SK-N-SH (cell line): Measurements from ENCODE around the gene TFEB. TPM values are rescaled to one million over a fixed set of nuclear protein-coding genes. Genes with fewer than 3 reads are reported as not detected.

Source experiments
- CTCF ChIA-PET: fragments of 300-600, 350-600 bp; formaldehyde crosslinking; extraction: SDS; loops from one replicate; lab custom pipeline; 2021; lab: Yijun Ruan, JAX
- POLR2A ChIA-PET: fragments of 350-600 bp; sonication (Branson Sonifier 250); formaldehyde crosslinking; extraction: SDS; loops from one replicate; lab custom pipeline; 2020; ENCODE audit warnings: antibody characterized with exemption, inconsistent platforms; lab: Yijun Ruan, JAX
- DNase-seq: peaks from one replicate; pipeline ENCODE4 v3.0.0; 2012
- H2AFZ ChIP-seq: fragments of 200-600 bp; sonication (generic); 2 replicates; pipeline ENCODE4 v1.8.1; 2016; ENCODE audit warnings: antibody characterized with exemption, mild to moderate bottlenecking, low read depth
- H3F3A ChIP-seq: fragments of 200-600 bp; sonication (generic); replicated peaks from 2 replicates; pipeline ENCODE3; 2016; ENCODE audit warnings: antibody characterized with exemption, mild to moderate bottlenecking; ENCODE audit not compliant: insufficient read depth
- H3K27ac ChIP-seq, 2 experiments: fragments of 200-500 bp in 1 of 2; fragments of 200-600 bp in 1 of 2; sonication (Bioruptor generic) in 1 of 2; sonication (generic), shearing (Covaris generic) in 1 of 2; 2 replicates each; pipeline versions ENCODE4 v1.5.1 to v1.6.1; 2014 to 2016; ENCODE audit warnings: low read depth in 2 of 2, inconsistent platforms in 1 of 2, low read length in 1 of 2, mild to moderate bottlenecking in 1 of 2, mixed read lengths in 1 of 2
- H3K27me3 ChIP-seq: fragments of 200-600 bp; sonication (generic), shearing (Covaris generic); 2 replicates; pipeline ENCODE4 v1.6.1; 2016; ENCODE audit warnings: mixed run types; ENCODE audit not compliant: insufficient read depth
- H3K36me3 ChIP-seq, 2 experiments: fragments of 200-500 bp in 1 of 2; fragments of 200-600 bp in 1 of 2; sonication (Bioruptor generic) in 1 of 2; sonication (generic) in 1 of 2; replicated peaks in 1 of 2; 2 replicates each; pipeline versions ENCODE3 to v1.5.1; 2014 to 2016; ENCODE audit warnings: low read length in 1 of 2, mild to moderate bottlenecking in 1 of 2; ENCODE audit not compliant: insufficient read depth in 2 of 2, control insufficient read depth in 1 of 2
- H3K4me1 ChIP-seq, 2 experiments: fragments of 200-500 bp in 1 of 2; fragments of 200-600 bp in 1 of 2; sonication (Bioruptor generic) in 1 of 2; sonication (generic), shearing (Covaris generic) in 1 of 2; 2 replicates each; pipeline versions ENCODE4 v1.5.1 to v1.6.1; 2014 to 2016; ENCODE audit warnings: low read depth in 1 of 2, low read length in 1 of 2, mixed run types in 1 of 2; ENCODE audit not compliant: insufficient read depth in 2 of 2, control insufficient read depth in 1 of 2
- H3K4me2 ChIP-seq: fragments of 200-600 bp; sonication (generic), shearing (Covaris generic); 2 replicates; pipeline ENCODE4 v1.6.1; 2017; ENCODE audit warnings: mixed run types
- H3K4me3 ChIP-seq, 2 experiments: fragments of 200-500 bp in 1 of 2; fragments of 200-600 bp in 1 of 2; sonication (Bioruptor generic) in 1 of 2; sonication (generic), shearing (Covaris generic) in 1 of 2; 2 replicates each; pipeline versions ENCODE4 v1.5.1 to v1.8.1; 2014 to 2016; ENCODE audit warnings: low read depth in 2 of 2, inconsistent platforms in 1 of 2, low read length in 1 of 2, mild to moderate bottlenecking in 1 of 2, mixed read lengths in 1 of 2, moderate library complexity in 1 of 2
- H3K79me2 ChIP-seq: fragments of 200-600 bp; sonication (generic); 2 replicates; pipeline ENCODE4 v1.8.1; 2017; ENCODE audit warnings: mild to moderate bottlenecking; ENCODE audit not compliant: insufficient read depth
- H3K9ac ChIP-seq: fragments of 200-600 bp; sonication (generic); 2 replicates; pipeline ENCODE4 v1.6.1; 2017; ENCODE audit warnings: mixed run types
- H3K9me2 ChIP-seq: fragments of 200-600 bp; sonication (generic); 2 replicates; pipeline ENCODE4 v1.6.1; 2017; ENCODE audit warnings: mixed run types
- H3K9me3 ChIP-seq: fragments of 200-600 bp; sonication (generic); 2 replicates; pipeline ENCODE4 v1.6.1; 2017; ENCODE audit warnings: mixed run types, mild to moderate bottlenecking, moderate library complexity
- H4K20me1 ChIP-seq: fragments of 200-600 bp; sonication (generic); 2 replicates; pipeline ENCODE4 v1.6.1; 2017; ENCODE audit warnings: mild to moderate bottlenecking, mixed run types; ENCODE audit not compliant: insufficient read depth
- FOSL2 ChIP-seq: IDR thresholded peaks from 2 replicates; pipeline ENCODE4 v1.4.0; 2012; ENCODE audit warnings: low read depth, mild to moderate bottlenecking, moderate library complexity, borderline replicate concordance
- GABPA ChIP-seq: IDR thresholded peaks from 2 replicates; pipeline ENCODE4 v1.4.0; 2012; ENCODE audit warnings: low read depth, mild to moderate bottlenecking
- JUND ChIP-seq: IDR thresholded peaks from 2 replicates; pipeline ENCODE4 v1.4.0; 2012
- MEF2A ChIP-seq: IDR thresholded peaks from 2 replicates; pipeline ENCODE4 v1.4.0; 2012; ENCODE audit warnings: low read depth, borderline replicate concordance
- NFIC ChIP-seq: IDR thresholded peaks from 2 replicates; pipeline ENCODE4 v1.4.0; 2012; ENCODE audit warnings: borderline replicate concordance
- RAD21 ChIP-seq: IDR thresholded peaks from 2 replicates; pipeline ENCODE4 v1.6.1; 2012; ENCODE audit warnings: mild to moderate bottlenecking, low read length
- SMC3 ChIP-seq: IDR thresholded peaks from 2 replicates; pipeline ENCODE4 v1.6.1; 2012; ENCODE audit warnings: low read depth, low read length, improper control_type of control experiment
- TCF12 ChIP-seq: IDR thresholded peaks from 2 replicates; pipeline ENCODE4 v1.4.0; 2012
- WGBS: methylation state at CpG from one replicate; pipeline ENCODE4 v1.1.6; 2017; ENCODE audit warnings: low lambda C conversion rate; 5-methylcytosine and 5-hydroxymethylcytosine counted together
- polyA plus RNA-seq, 3 experiments: library from polyadenylated mRNA; depleted of rRNA; stranded (reverse); fragments of >200 nt; gene quantifications; 2 replicates each; pipeline ENCODE4 v1.2.3, GENCODE V29; 2012
- TF ChIP-seq, protein P1 (sequence below): fragments of 200-600 bp; sonication (generic); IDR thresholded peaks from 2 replicates; pipeline ENCODE4 v1.6.1; 2017; ENCODE audit warnings: antibody characterized with exemption, mild to moderate bottlenecking, moderate library complexity
- TF ChIP-seq, protein P2 (sequence below): IDR thresholded peaks from 2 replicates; pipeline ENCODE4; 2012
- TF ChIP-seq, protein P3 (sequence below): IDR thresholded peaks from 2 replicates; pipeline ENCODE4 v1.4.0; 2012; ENCODE audit warnings: low read depth

The TFEB gene
- polyA plus RNA-seq, 1 of the 3 experiments (the other 2 are of a cell fraction) = 6.2 TPM

DNA sequence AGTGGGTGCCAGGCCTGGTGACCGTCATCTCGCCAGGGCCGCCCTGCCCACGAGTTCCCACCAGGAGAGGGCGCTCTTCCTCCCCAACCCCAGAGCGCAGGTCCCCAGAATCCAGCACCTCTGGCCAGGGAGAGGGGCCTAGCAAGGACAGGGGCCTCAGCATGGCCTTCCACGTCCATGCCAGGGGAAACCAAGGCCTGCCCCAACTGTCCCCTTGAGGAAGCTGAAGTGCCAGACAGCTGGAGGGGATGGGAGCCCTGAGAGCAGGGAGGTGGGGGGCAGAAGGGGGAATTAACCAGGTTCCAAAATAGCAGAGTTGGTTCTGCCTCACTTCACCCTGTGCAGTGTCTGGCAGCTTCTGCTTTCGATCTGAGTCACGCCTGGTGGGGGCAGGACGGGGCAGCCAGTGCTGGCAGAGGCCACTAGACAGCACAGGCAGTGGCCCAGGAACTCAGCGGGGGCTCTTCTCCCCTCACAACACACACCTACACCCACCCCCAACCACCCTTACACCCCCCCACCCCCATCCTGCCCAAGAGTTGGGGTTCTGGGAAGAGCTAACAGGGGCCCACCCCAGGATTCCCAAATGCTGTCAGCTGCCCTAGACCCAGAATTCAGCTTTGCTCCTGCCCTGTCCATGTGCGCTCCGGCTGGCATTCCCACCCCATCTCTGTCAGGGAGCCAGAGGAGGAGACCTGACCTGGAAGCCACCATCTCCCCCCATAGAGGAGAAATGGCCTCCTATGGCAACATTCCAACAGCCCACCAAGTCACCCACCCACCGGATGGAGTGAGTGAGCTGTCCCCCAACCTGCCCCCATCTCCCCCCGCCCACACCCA, 29.2 kb downstream of the TFEB start:
- Histone ChIP-seq H3K27me3 (no peaks in the 10 kb centered on the region), H3K9ac (peak overlapping the region; percentile 44), H3K9me2 (no peaks in the 10 kb centered on the region), H4K20me1 (no peaks in the 10 kb centered on the region), H3F3A (peaks cover 12% of the 10 kb centered on the region)
- TF ChIP-seq RAD21 (peak; percentile 54), TCF12 (peak; percentile 62), SMC3 (peak; percentile 57), GABPA (no peak), NFIC (peak; percentile 53), JUND (no peak; the same call in 1 of the 2 replicates), MEF2A (no peak), FOSL2 (peak; percentile 65; the same call in 1 of the 2 replicates)
- TF ChIP-seq, protein P1, sequence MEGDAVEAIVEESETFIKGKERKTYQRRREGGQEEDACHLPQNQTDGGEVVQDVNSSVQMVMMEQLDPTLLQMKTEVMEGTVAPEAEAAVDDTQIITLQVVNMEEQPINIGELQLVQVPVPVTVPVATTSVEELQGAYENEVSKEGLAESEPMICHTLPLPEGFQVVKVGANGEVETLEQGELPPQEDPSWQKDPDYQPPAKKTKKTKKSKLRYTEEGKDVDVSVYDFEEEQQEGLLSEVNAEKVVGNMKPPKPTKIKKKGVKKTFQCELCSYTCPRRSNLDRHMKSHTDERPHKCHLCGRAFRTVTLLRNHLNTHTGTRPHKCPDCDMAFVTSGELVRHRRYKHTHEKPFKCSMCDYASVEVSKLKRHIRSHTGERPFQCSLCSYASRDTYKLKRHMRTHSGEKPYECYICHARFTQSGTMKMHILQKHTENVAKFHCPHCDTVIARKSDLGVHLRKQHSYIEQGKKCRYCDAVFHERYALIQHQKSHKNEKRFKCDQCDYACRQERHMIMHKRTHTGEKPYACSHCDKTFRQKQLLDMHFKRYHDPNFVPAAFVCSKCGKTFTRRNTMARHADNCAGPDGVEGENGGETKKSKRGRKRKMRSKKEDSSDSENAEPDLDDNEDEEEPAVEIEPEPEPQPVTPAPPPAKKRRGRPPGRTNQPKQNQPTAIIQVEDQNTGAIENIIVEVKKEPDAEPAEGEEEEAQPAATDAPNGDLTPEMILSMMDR = peak; percentile 86
- TF ChIP-seq, protein P2, sequence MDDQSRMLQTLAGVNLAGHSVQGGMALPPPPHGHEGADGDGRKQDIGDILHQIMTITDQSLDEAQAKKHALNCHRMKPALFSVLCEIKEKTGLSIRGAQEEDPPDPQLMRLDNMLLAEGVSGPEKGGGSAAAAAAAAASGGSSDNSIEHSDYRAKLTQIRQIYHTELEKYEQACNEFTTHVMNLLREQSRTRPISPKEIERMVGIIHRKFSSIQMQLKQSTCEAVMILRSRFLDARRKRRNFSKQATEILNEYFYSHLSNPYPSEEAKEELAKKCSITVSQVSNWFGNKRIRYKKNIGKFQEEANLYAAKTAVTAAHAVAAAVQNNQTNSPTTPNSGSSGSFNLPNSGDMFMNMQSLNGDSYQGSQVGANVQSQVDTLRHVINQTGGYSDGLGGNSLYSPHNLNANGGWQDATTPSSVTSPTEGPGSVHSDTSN = peak; percentile 48
- TF ChIP-seq, protein P3, sequence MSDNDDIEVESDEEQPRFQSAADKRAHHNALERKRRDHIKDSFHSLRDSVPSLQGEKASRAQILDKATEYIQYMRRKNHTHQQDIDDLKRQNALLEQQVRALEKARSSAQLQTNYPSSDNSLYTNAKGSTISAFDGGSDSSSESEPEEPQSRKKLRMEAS = peak; percentile 75
- TF ChIP-seq, all 33 proteins: peak for 8
- Histone ChIP-seq H3K36me3 (no peaks in the 10 kb centered on the region), H3K4me1 (peaks cover 17 to 31% of the 10 kb centered on the region in 2 experiments; a peak in 3 of 4 replicates), H3K9me3 (no peaks in the 10 kb centered on the region), H3K4me3 (peak overlapping the region in 1 of 2 experiments; percentile 13; a peak in 1 of 4 replicates), H3K4me2 (peak overlapping the region; percentile 64; the same call in 1 of the 2 replicates), H2AFZ (peak overlapping the region; percentile 40; the same call in 1 of the 2 replicates), H3K27ac (peak overlapping the region; percentile 56 to 83; a peak in 3 of 4 replicates), H3K79me2 (peaks cover 28% of the 10 kb centered on the region)
- WGBS = 40% methylated on average over 11 of the region's 15 CpGs
- DNase-seq = peak; percentile 80
- CTCF ChIA-PET = interaction anchor here (0.9 to 3.5 kb wide), 21 partner anchors 9 to 338 kb away, joined by 3 to 29 read pairs (median 8); partner anchors contain the start of genes TFEB and TOMM6
- POLR2A ChIA-PET = interaction anchor here (0.6 to 1.7 kb wide), 4 partner anchors 11 to 58 kb away, joined by 3 to 12 read pairs (median 3); no protein-coding TSS in a partner anchor
